CD4-positive, alpha-beta T cell treated with Interleukin-6 for 4 hours (primary cell): ENCODE data around the gene ANGPTL4.

Source experiments
- DNase-seq: peaks from one replicate; pipeline ENCODE4 v3.0.0-alpha.2; 2020; ENCODE audit warnings: mixed read lengths

ANGPTL4 gene

DNA sequence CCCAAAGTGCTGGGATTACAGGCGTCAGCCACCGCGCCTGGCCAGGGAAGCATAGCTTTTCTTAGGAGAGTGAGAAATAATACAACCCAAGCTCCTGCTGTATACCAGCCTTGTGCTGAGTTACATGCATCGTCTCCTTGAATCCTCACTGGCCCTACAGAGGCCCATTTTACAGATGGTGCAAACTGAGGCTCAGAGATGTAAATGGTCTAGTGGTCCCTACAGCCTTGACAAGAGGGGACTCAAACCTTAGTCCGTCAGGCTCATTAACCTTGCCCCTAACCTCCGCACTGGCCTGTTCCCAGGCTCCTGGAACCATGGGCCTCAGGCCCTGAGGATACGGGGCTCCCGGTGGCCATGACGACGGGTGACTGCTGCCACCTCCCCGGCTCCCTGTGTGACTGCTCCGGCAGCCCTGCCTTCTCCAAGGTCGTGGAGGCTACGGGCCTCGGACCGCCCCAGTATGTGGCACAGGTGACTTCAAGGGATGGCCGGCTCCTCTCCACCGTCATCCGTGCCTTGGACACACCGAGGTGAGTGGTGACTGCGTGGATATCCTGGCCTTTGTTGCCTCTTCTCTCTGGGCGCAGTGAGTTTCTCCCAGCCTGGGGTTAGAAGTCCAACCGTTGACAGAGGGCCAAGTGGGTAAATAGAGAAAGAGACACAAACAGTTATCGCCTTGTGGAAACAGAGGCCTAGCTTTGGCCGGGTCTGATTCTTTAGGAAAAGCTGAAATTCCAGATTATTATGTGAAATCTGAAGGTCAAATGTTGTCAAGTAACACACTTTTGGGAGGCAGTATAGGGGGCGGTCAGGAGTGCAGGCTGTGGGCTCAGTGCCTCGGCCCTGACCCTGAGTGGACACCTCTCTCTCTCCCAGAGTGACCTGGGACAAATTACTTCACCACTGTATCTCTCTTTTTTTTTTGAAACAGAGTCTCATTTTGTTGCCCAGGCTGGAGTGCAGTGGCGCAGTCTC is 57.8 kb downstream of the ANGPTL4 start:
- no peak for DNase-seq

DNA sequence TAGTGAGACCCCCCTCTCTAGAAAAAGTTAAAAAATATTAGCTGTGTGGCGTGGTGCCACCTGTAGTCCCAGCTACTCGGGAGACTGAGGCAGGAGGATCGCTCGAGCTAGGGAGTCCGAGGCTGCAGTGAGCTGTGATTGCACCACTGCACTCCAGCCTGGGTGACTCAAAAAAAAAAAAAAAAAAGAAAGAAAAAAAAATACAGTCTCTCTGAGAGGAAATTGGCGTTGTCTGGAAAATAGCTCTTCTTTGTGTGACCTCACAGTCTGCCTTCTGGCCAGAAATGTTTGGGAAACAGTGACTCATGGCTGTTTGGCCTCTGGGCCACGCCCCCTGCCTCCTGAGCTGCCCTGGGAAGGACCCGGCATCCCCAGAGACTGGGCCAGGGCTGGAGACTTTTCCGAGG is 59.9 kb downstream of the ANGPTL4 start:
- no peak for DNase-seq
